Hematopoietic multipotent progenitor cell (in vitro differentiated cells): ENCODE data around the gene MCRS1. TPM values are rescaled to one million over a fixed set of nuclear protein-coding genes. Genes with fewer than 3 reads are reported as not detected.
"Not testable (repeated sequence)": the region's sequence is repeated elsewhere in the genome, so short reads cannot be mapped to it uniquely, and the experiment has no call there.

ENCODE experiments used
- DNase-seq, 3 donors: peaks; one replicate each; pipeline ENCODE4 v3.0.0-alpha.2; 2011 to 2015; ENCODE audit warnings: low read depth in 2 of 3, low spot score in 2 of 3
- small RNA-seq: library from RNA; depleted of rRNA; stranded (forward); fragments of <200 nt; gene quantifications from one replicate; pipeline ENCODE3, GENCODE V24; 2012
- total RNA-seq: library from RNA; depleted of rRNA; stranded (reverse); fragments of >200 nt; gene quantifications from one replicate; pipeline ENCODE4 v1.2.3, GENCODE V29; 2012

MCRS1 gene
- total RNA-seq, 1 donor, result 79.2 TPM

- DNase-seq, result no peak
Observed at GRCh38 chr12:49525942-49526341, 42.0 kb downstream of the MCRS1 start.

- no peak for DNase-seq
Observed at GRCh38 chr12:49524660-49525324, 43.1 kb downstream of the MCRS1 start.

- no peak for DNase-seq
Observed at GRCh38 chr12:49521389-49521788, 46.6 kb downstream of the MCRS1 start.

GRCh38 chr12:49519574-49519936 is 48.4 kb downstream of the MCRS1 start:
- DNase-seq, result no peak

GRCh38 chr12:49518914-49519573 is 48.9 kb downstream of the MCRS1 start:
- DNase-seq, result no peak

- DNase-seq, result no peak
Observed at GRCh38 chr12:49515266-49515665, 52.7 kb downstream of the MCRS1 start.

GRCh38 chr12:49512546-49512945 is 55.4 kb downstream of the MCRS1 start:
- no peak for DNase-seq

- no peak for DNase-seq
Observed at GRCh38 chr12:49511410-49511809, 56.5 kb downstream of the MCRS1 start.

- not testable (repeated sequence) for DNase-seq
Observed at GRCh38 chr12:49509681-49510080, 58.3 kb downstream of the MCRS1 start.

Small RNAs within 50 kb of the gene (small RNA-seq; reads per million reads assigned to genes)
- gene POLR2KP1 (not detected), gene RNU6-834P (not detected)

Other genes starting within 250 kb of the MCRS1 start
- gene TROAP, start 244.9 kb downstream of the MCRS1 start, total RNA-seq, result 2.2 TPM
- gene C1QL4, start 231.0 kb downstream of the MCRS1 start, total RNA-seq, result under 0.01 TPM
- not detected for gene DNAJC22, start 221.3 kb downstream of the MCRS1 start, total RNA-seq
- gene SPATS2, start 200.7 kb downstream of the MCRS1 start, total RNA-seq, result 11.0 TPM
- 2.2 TPM for gene KCNH3, start 29.1 kb downstream of the MCRS1 start, total RNA-seq
- gene FAM186B, start 37.5 kb upstream of the MCRS1 start, total RNA-seq, result 0.27 TPM
- 5.4 TPM for gene PRPF40B, start 55.4 kb upstream of the MCRS1 start, total RNA-seq
- 22.4 TPM for gene FMNL3, start 139.3 kb upstream of the MCRS1 start, total RNA-seq
- gene TMBIM6, start 173.4 kb upstream of the MCRS1 start, total RNA-seq, result 230 TPM